Peyer's patch (tissue), 4 donors: ENCODE results near the gene ZBTB46. TPM values are rescaled to one million over a fixed set of nuclear protein-coding genes. Genes with fewer than 3 reads are reported as not detected.
A peak's percentile ranks its signal among the peaks of the same experiment; 100 is the strongest.

Experiments used
- DNase-seq, 3 donors: peaks; one replicate each; pipeline ENCODE4 v3.0.0-alpha.2; 2017 to 2019
- H3K27ac ChIP-seq, 4 donors: fragments of 200-600 bp; sonication (generic); one replicate each; pipeline ENCODE4 v1.5.1; 2016 to 2019
- H3K27me3 ChIP-seq, 2 donors: fragments of 200-600 bp; sonication (generic); one replicate each; pipeline ENCODE4 v1.5.1; 2019
- H3K36me3 ChIP-seq, 3 donors: fragments of 200-600 bp; sonication (generic); one replicate each; pipeline ENCODE4 v1.5.1; 2016 to 2019
- H3K4me1 ChIP-seq, 4 donors: fragments of 200-600 bp; sonication (generic); one replicate each; pipeline ENCODE4 v1.5.1; 2016 to 2019
- H3K4me3 ChIP-seq, 4 donors: fragments of 200-600 bp; sonication (generic); 1 replicate in 3 of 4; 2 replicates in 1 of 4; pipeline ENCODE4 v1.5.1; 2016 to 2019; ENCODE audit warnings: mild to moderate bottlenecking in 1 of 4
- H3K9me3 ChIP-seq, 4 donors: fragments of 200-600 bp; sonication (generic); one replicate each; pipeline ENCODE4 v1.5.1; 2016 to 2019; ENCODE audit warnings: mild to moderate bottlenecking in 1 of 4
- CTCF ChIP-seq, 6 experiments: fragments of 450-650 bp in 4 of 6; fragments of 200-600 bp in 2 of 6; sonication (generic) in 1 of 6; IDR thresholded peaks; one replicate each; pipeline ENCODE4 v1.5.1; 2017 to 2019; ENCODE audit warnings: antibody characterized with exemption in 6 of 6, mild to moderate bottlenecking in 3 of 6, moderate library complexity in 1 of 6
- POLR2A ChIP-seq, 2 donors: fragments of 450-650 bp; IDR thresholded peaks; one replicate each; pipeline ENCODE4 v1.5.1; 2017; ENCODE audit warnings: antibody characterized with exemption in 2 of 2, mild to moderate bottlenecking in 2 of 2, moderate library complexity in 2 of 2
- total RNA-seq, 4 donors: library from RNA; depleted of rRNA; stranded (reverse); fragments of >200 nt; gene quantifications; one replicate each; pipeline ENCODE4 v1.1.0, GENCODE V29; 2016

The ZBTB46 gene
- total RNA-seq, 4 donors from 2014 or later = 1.9 to 33.0 (median 4.4) TPM

DNA sequence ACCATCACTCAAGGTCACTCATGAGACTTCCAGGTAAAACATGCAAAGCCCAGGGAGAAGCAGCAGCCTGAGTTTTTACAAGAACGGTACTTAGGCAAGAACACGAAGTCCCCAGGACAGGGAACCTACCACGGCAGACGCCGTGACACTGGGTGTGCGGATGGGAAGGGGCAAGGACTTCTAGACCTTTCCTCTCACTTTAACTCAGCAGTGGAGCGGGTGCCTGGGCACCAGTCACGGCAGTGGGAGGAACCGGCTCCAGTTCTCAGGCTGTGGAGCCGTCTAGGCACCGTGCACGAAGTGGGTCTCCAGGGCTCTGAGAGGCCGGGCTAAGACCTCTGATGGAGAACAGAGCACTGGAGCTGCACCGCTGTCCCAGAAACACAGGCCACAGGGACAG is 2.5 kb downstream of the ZBTB46 start:
- H3K4me3 ChIP-seq = peak overlapping the region in 1 of 4 donors; percentile 64
- no peaks in the 10 kb centered on the region for H3K36me3 ChIP-seq
- no peak for TF ChIP-seq POLR2A (IDR thresholded peaks at IDR 0.05)
- TF ChIP-seq CTCF (IDR thresholded peaks at IDR 0.05) = no peak
- peaks cover 0 to 37% (median 11%) of the 10 kb centered on the region in 4 donors for H3K4me1 ChIP-seq
- DNase-seq = no peak
- peaks cover 0 to 18% of the 10 kb centered on the region in 2 donors for H3K27me3 ChIP-seq
- no peaks in the 10 kb centered on the region for H3K9me3 ChIP-seq
- peak overlapping the region in 2 of 4 donors; percentile 9 to 31 for H3K27ac ChIP-seq

GRCh38 chr20:63828124-63828523 is 2.9 kb downstream of the ZBTB46 start:
- H3K27me3 ChIP-seq = peaks cover 0 to 18% of the 10 kb centered on the region in 2 donors
- H3K4me3 ChIP-seq = no peak overlapping the region

DNA sequence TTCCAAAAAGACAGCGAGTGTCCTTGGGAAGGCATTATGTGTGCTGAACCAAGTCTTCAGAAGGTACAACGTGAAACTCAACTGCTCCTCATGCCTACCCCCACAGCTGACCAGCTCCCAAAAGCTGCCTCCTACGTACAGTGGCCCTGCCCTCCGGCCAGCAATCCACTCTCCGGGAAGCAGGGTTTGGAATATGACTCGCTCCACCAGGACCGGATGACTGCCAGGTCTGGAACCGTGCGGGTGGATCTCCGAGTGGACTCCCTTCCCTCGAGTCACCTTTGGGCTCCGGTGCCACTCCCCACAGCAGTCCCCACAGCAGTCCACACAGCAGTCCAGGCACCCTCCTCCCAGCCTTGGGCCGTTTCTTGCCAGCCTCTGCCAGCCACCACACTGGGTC is 4.3 kb downstream of the ZBTB46 start:
- no peak overlapping the region for H3K27ac ChIP-seq
- H3K36me3 ChIP-seq = no peaks in the 10 kb centered on the region
- H3K4me3 ChIP-seq = no peak overlapping the region
- TF ChIP-seq CTCF (IDR thresholded peaks at IDR 0.05) = no peak
- no peak for TF ChIP-seq POLR2A (IDR thresholded peaks at IDR 0.05)
- no peaks in the 10 kb centered on the region for H3K9me3 ChIP-seq
- DNase-seq = no peak
- peaks cover 0 to 18% of the 10 kb centered on the region in 2 donors for H3K27me3 ChIP-seq
- H3K4me1 ChIP-seq = peaks cover 0 to 26% (median 7%) of the 10 kb centered on the region in 4 donors

More at GRCh38 chr20:63828124-63828523, 2.9 kb downstream of the ZBTB46 start:
- no peaks in the 10 kb centered on the region for H3K9me3 ChIP-seq
- no peak for TF ChIP-seq CTCF (IDR thresholded peaks at IDR 0.05)
- TF ChIP-seq POLR2A (IDR thresholded peaks at IDR 0.05) = no peak
- H3K4me1 ChIP-seq = peaks cover 0 to 37% (median 11%) of the 10 kb centered on the region in 4 donors
- H3K27ac ChIP-seq = peak overlapping the region in 1 of 4 donors; percentile 31
- no peaks in the 10 kb centered on the region for H3K36me3 ChIP-seq
- no peak for DNase-seq

- DNase-seq = no peak
- Histone ChIP-seq H3K27me3 (peaks cover 0 to 18% of the 10 kb centered on the region in 2 donors), H3K36me3 (no peaks in the 10 kb centered on the region), H3K4me1 (peaks cover 0 to 21% (median 5%) of the 10 kb centered on the region in 4 donors), H3K27ac (no peak overlapping the region), H3K9me3 (no peaks in the 10 kb centered on the region), H3K4me3 (no peak overlapping the region)
- TF ChIP-seq POLR2A (IDR thresholded peaks at IDR 0.05) (no peak), CTCF (IDR thresholded peaks at IDR 0.05) (no peak)
Observed at GRCh38 chr20:63825331-63826118, 5.5 kb downstream of the ZBTB46 start.

GRCh38 chr20:63823691-63824311 is 7.3 kb downstream of the ZBTB46 start:
- Histone ChIP-seq H3K4me3 (no peak overlapping the region), H3K4me1 (peaks cover 0 to 12% (median 0%) of the 10 kb centered on the region in 4 donors), H3K27me3 (peaks cover 0 to 4% of the 10 kb centered on the region in 2 donors), H3K9me3 (no peaks in the 10 kb centered on the region), H3K36me3 (no peaks in the 10 kb centered on the region), H3K27ac (peak overlapping the region in 2 of 4 donors; percentile 2 to 31)
- TF ChIP-seq CTCF (IDR thresholded peaks at IDR 0.05) (no peak), POLR2A (IDR thresholded peaks at IDR 0.05) (no peak)
- no peak for DNase-seq
